Fibroblast of lung (primary cell): ENCODE measurements around the gene HERPUD1. TPM values are rescaled to one million over a fixed set of nuclear protein-coding genes. Genes with fewer than 3 reads are reported as not detected.

ENCODE experiments used
- DNase-seq, 2 donors: peaks; one replicate each; pipeline versions ENCODE4 v3.0.0 to v3.0.0-alpha.2; 2010; ENCODE audit warnings: low read depth in 2 of 2
- H2AFZ ChIP-seq: 2 replicates; pipeline ENCODE4 v1.5.1; 2012; ENCODE audit warnings: low read length, control low read depth, inconsistent platforms
- H3K27ac ChIP-seq: 2 replicates; pipeline ENCODE4 v1.5.1; 2011; ENCODE audit warnings: low read length, control low read depth; ENCODE audit not compliant: insufficient read depth
- H3K27me3 ChIP-seq: 2 replicates; pipeline ENCODE4 v1.5.1; 2011; ENCODE audit warnings: mild to moderate bottlenecking, low read length; ENCODE audit not compliant: control insufficient read depth, insufficient read depth
- H3K36me3 ChIP-seq: 2 replicates; pipeline ENCODE4 v1.5.1; 2011; ENCODE audit warnings: low read length; ENCODE audit not compliant: control insufficient read depth, insufficient read depth
- H3K4me1 ChIP-seq: 2 replicates; pipeline ENCODE4 v1.5.1; 2011; ENCODE audit warnings: low read length; ENCODE audit not compliant: control insufficient read depth, insufficient read depth; ENCODE audit errors: extremely low read depth
- H3K4me2 ChIP-seq: 2 replicates; pipeline ENCODE4 v1.5.1; 2011; ENCODE audit warnings: low read length, control low read depth; ENCODE audit not compliant: insufficient read depth; ENCODE audit errors: extremely low read depth
- H3K4me3 ChIP-seq, 4 experiments: fragments of 200-600 bp in 1 of 4; sonication (generic) in 1 of 4; replicated peaks in 1 of 4; 2 replicates each; pipeline ENCODE4 v1.5.1; 2011 to 2016; ENCODE audit warnings: low read length in 4 of 4, low read depth in 3 of 4, mild to moderate bottlenecking in 3 of 4, control low read depth in 2 of 4, inconsistent platforms in 1 of 4, mixed read lengths in 1 of 4; ENCODE audit not compliant: insufficient read depth in 1 of 4; ENCODE audit errors: control extremely low read depth in 1 of 4
- H3K79me2 ChIP-seq: 2 replicates; pipeline ENCODE4 v1.5.1; 2012; ENCODE audit warnings: mild to moderate bottlenecking, low read length, inconsistent platforms; ENCODE audit not compliant: control insufficient read depth, insufficient read depth
- H3K9ac ChIP-seq: 2 replicates; pipeline ENCODE4 v1.5.1; 2011; ENCODE audit warnings: mild to moderate bottlenecking, low read length, control low read depth; ENCODE audit not compliant: insufficient read depth
- H3K9me3 ChIP-seq: 2 replicates; pipeline ENCODE4 v1.5.1; 2012; ENCODE audit warnings: low read depth, low read length; ENCODE audit not compliant: control insufficient read depth, insufficient read depth
- H4K20me1 ChIP-seq: 2 replicates; pipeline ENCODE4 v1.5.1; 2011; ENCODE audit warnings: low read length; ENCODE audit not compliant: control insufficient read depth, insufficient read depth; ENCODE audit errors: extremely low read depth
- CTCF ChIP-seq, 2 donors: IDR thresholded peaks in 1 of 2; conservative IDR thresholded peaks in 1 of 2; 1 replicate in 1 of 2; 2 replicates in 1 of 2; pipeline ENCODE4 v1.5.1; 2011 to 2012; ENCODE audit warnings: low read length in 2 of 2, control low read depth in 1 of 2, inconsistent platforms in 1 of 2, low read depth in 1 of 2, mild to moderate bottlenecking in 1 of 2
- EZH2 ChIP-seq: IDR thresholded peaks from 2 replicates; pipeline ENCODE4 v1.5.1; 2012; ENCODE audit warnings: low read length, control low read depth, mild to moderate bottlenecking; ENCODE audit errors: missing control alignments
- polyA plus RNA-seq, 2 donors: library from polyadenylated mRNA; depleted of rRNA in 1 of 2; stranded (reverse) in 1 of 2; unstranded in 1 of 2; fragments of >200 nt; gene quantifications; 2 replicates each; pipeline ENCODE4 v1.2.1, GENCODE V29; 2011 to 2012; ENCODE audit warnings: missing spikeins in 1 of 2
- total RNA-seq: library from RNA; depleted of rRNA; stranded (reverse); fragments of >200 nt; gene quantifications from 2 replicates; pipeline ENCODE4 v1.2.1, GENCODE V29; 2014

Gene HERPUD1
- total and polyA plus RNA-seq, 2 donors (not counting 1 experiment from before 2014, with no cell fraction given) = 117 to 199 TPM

- Histone ChIP-seq H3K9me3 (no peaks in the 10 kb centered on the region), H3K4me3 (no peak overlapping the region), H2AFZ (no peak overlapping the region), H3K4me1 (peaks cover 2% of the 10 kb centered on the region), H3K27ac (no peak overlapping the region), H3K79me2 (no peaks in the 10 kb centered on the region), H3K9ac (no peak overlapping the region), H3K27me3 (no peaks in the 10 kb centered on the region), H4K20me1 (no peaks in the 10 kb centered on the region), H3K36me3 (no peaks in the 10 kb centered on the region), H3K4me2 (no peak overlapping the region)
- DNase-seq = peak; percentile 71 to 74
- TF ChIP-seq CTCF (conservative IDR thresholded peaks at IDR 0.05 in 1 of 2, IDR thresholded peaks at IDR 0.05 in 1 of 2; ENCODE audit: low read depth in 1 of 2, low read length in 2 of 2) = no peak
- TF ChIP-seq EZH2 = no peak
Measured at GRCh38 chr16:56912746-56913708, 18.9 kb upstream of the HERPUD1 start.

- no peak overlapping the region for H3K27ac ChIP-seq
- H3K4me1 ChIP-seq = peaks cover 2% of the 10 kb centered on the region
- no peaks in the 10 kb centered on the region for H3K79me2 ChIP-seq
- no peak for DNase-seq
- H3K36me3 ChIP-seq = no peaks in the 10 kb centered on the region
- no peak overlapping the region for H3K9ac ChIP-seq
- H2AFZ ChIP-seq = no peak overlapping the region
- H3K4me3 ChIP-seq = no peak overlapping the region
- H3K27me3 ChIP-seq = peaks cover 5% of the 10 kb centered on the region
- TF ChIP-seq EZH2 = no peak
- TF ChIP-seq CTCF (conservative IDR thresholded peaks at IDR 0.05 in 1 of 2, IDR thresholded peaks at IDR 0.05 in 1 of 2; ENCODE audit: low read depth in 1 of 2, low read length in 2 of 2) = no peak
- H3K9me3 ChIP-seq = no peaks in the 10 kb centered on the region
- H4K20me1 ChIP-seq = no peaks in the 10 kb centered on the region
- no peak overlapping the region for H3K4me2 ChIP-seq
Measured at GRCh38 chr16:56914896-56915295, 17.0 kb upstream of the HERPUD1 start.

- Histone ChIP-seq H3K79me2 (no peaks in the 10 kb centered on the region), H3K4me1 (peaks cover 2% of the 10 kb centered on the region), H3K27ac (no peak overlapping the region), H3K4me2 (no peak overlapping the region), H3K9ac (no peak overlapping the region), H3K4me3 (no peak overlapping the region), H3K27me3 (peaks cover 5% of the 10 kb centered on the region), H2AFZ (no peak overlapping the region), H3K9me3 (no peaks in the 10 kb centered on the region), H4K20me1 (no peaks in the 10 kb centered on the region), H3K36me3 (no peaks in the 10 kb centered on the region)
- no peak for TF ChIP-seq CTCF (conservative IDR thresholded peaks at IDR 0.05 in 1 of 2, IDR thresholded peaks at IDR 0.05 in 1 of 2; ENCODE audit: low read depth in 1 of 2, low read length in 2 of 2)
- TF ChIP-seq EZH2 = no peak
- peak in 1 of 2 donors; percentile 72 for DNase-seq
Measured at GRCh38 chr16:56915336-56916119, 16.4 kb upstream of the HERPUD1 start.
